ENCODE measurements around the gene WDFY4. TPM values are rescaled to one million over a fixed set of nuclear protein-coding genes. Genes with fewer than 3 reads are reported as not detected.

Gene WDFY4
- total RNA-seq, 1 experiment from 2014 or later, result not detected

- Histone ChIP-seq H3K23ac (ENCODE audit: insufficient read length, low read depth, low read length) (no peak overlapping the region), H2BK20ac (ENCODE audit: low read depth, low read length, poor library complexity, severe bottlenecking) (no peak overlapping the region), H3K18ac (ENCODE audit: insufficient read length, low read depth, low read length) (no peak overlapping the region), H3K4me2 (ENCODE audit: insufficient read depth, insufficient read length, low read length) (no peak overlapping the region), H3K23me2 (ENCODE audit: insufficient read length, low read depth, low read length, poor library complexity, severe bottlenecking) (no peaks in the 10 kb centered on the region), H4K91ac (ENCODE audit: insufficient read length, low read depth, low read length) (no peak overlapping the region), H2BK120ac (ENCODE audit: low read depth, low read length, poor library complexity, severe bottlenecking) (no peak overlapping the region), H3K4ac (ENCODE audit: low read depth, low read length) (no peak overlapping the region), H2BK5ac (ENCODE audit: insufficient read length, low read length) (no peak overlapping the region), H3K27ac (ENCODE audit: insufficient read length, low read depth, low read length) (no peak overlapping the region), H3K9ac (ENCODE audit: extremely low read depth, insufficient read length, low read length) (no peak overlapping the region), H3K56ac (ENCODE audit: insufficient read length, low read depth, low read length) (no peak overlapping the region), H3T11ph (ENCODE audit: low read length) (no peak overlapping the region), H2AFZ (ENCODE audit: low read length) (no peak overlapping the region), H3K14ac (ENCODE audit: insufficient read depth, low read length) (no peak overlapping the region), H4K8ac (replicated peaks; ENCODE audit: insufficient read length, low read depth, low read length) (no peak overlapping the region), H3K79me2 (ENCODE audit: insufficient read depth, low read length) (no peaks in the 10 kb centered on the region), H2BK12ac (ENCODE audit: insufficient read length, low read depth, low read length) (no peak overlapping the region), H3K4me1 (ENCODE audit: insufficient read depth, low read length) (no peaks in the 10 kb centered on the region), H3K27me3 (ENCODE audit: insufficient read depth, low read length) (no peaks in the 10 kb centered on the region), H3K9me3 (ENCODE audit: control insufficient read depth, low read depth, low read length) (no peaks in the 10 kb centered on the region), H2BK15ac (ENCODE audit: low read depth, low read length) (no peak overlapping the region), H2AK5ac (ENCODE audit: insufficient read length, low read length) (no peak overlapping the region), H4K5ac (ENCODE audit: insufficient read length, low read depth, low read length) (no peak overlapping the region), H4K20me1 (ENCODE audit: control insufficient read depth, insufficient read depth, insufficient read length) (no peaks in the 10 kb centered on the region), H3K79me1 (ENCODE audit: insufficient read depth, low read depth, low read length, poor library complexity, severe bottlenecking) (no peaks in the 10 kb centered on the region)
- H3K36me3 Mint-ChIP-seq (ENCODE audit: insufficient read depth in 1 of 3, low read depth in 3 of 3), result peaks cover 0 to 4% (median 0%) of the 10 kb centered on the region in 3 experiments; a peak in 2 of 7 replicates
- TF ChIP-seq CTCF (conservative IDR thresholded peaks at IDR 0.05), result no peak
- 0 out of 5 replicates have a peak, but pooled peaks cover 0 to 3% of the 10 kb centered on the region in 2 experiments for H3K9me3 Mint-ChIP-seq
- H3K4me1 Mint-ChIP-seq, result no peaks in the 10 kb centered on the region
- no CpG with 5 or more reads among the region's 2 CpGs for WGBS (ENCODE audit: extremely low coverage, insufficient read length, low lambda C conversion rate)
- H3K27me3 Mint-ChIP-seq (ENCODE audit: low read depth), result peaks cover 16% of the 10 kb centered on the region
- no peak overlapping the region for H3K4me3 Mint-ChIP-seq
- DNase-seq, result no peak
- no peak overlapping the region; a peak in 1 of 7 replicates for H3K27ac Mint-ChIP-seq
These were observed 112.1 kb downstream of the WDFY4 start for GRCh38 chr10:48796713-48797245.

Data from H9 (cell line).